SU-DHL-6 (cell line): ENCODE data around the gene NFKBIA.

Source experiments
- CTCF ChIP-seq: fragments of 200-600 bp; sonication (generic); IDR thresholded peaks from one replicate; pipeline ENCODE4 v1.5.1; 2017; ENCODE audit warnings: antibody characterized with exemption, mild to moderate bottlenecking, low read length, moderate library complexity; ENCODE audit not compliant: insufficient read depth, poor library complexity, severe bottlenecking
- EZH2phosphoT487 ChIP-seq: fragments of 200-600 bp; sonication (generic), shearing (Covaris generic); conservative IDR thresholded peaks from 2 replicates; pipeline ENCODE4 v1.6.1; 2018; ENCODE audit warnings: mild to moderate bottlenecking, antibody characterized with exemption, low read length, moderate library complexity, mixed read lengths

GRCh38 chr14:35423621-35424020 lies 19.1 kb upstream of the NFKBIA start:
- TF ChIP-seq CTCF (no peak), EZH2phosphoT487 (no peak)
